Hindlimb muscle (tissue), 1 donor: ENCODE data around the gene PPP1R3G. TPM values are rescaled to one million over a fixed set of nuclear protein-coding genes. Genes with fewer than 3 reads are reported as not detected.
"Not testable (repeated sequence)": the region's sequence is repeated elsewhere in the genome, so short reads cannot be mapped to it uniquely, and the experiment has no call there.

ENCODE experiments used
- DNase-seq: peaks from one replicate; pipeline ENCODE4 v3.0.0-alpha.2; 2013
- polyA plus RNA-seq: library from polyadenylated mRNA; unstranded; fragments of 120-200 nt; gene quantifications from one replicate; pipeline ENCODE4 v1.2.1, GENCODE V29; 2013; ENCODE audit not compliant: insufficient read length

The PPP1R3G gene
- polyA plus RNA-seq, 1 donor = 1.9 TPM

- no peak for DNase-seq
Measured at GRCh38 chr6:5120011-5120410, 34.9 kb downstream of the PPP1R3G start.

- not testable (repeated sequence) for DNase-seq
Measured at GRCh38 chr6:5120543-5120942, 35.4 kb downstream of the PPP1R3G start.

- DNase-seq = no peak
Measured at GRCh38 chr6:5121479-5121878, 36.3 kb downstream of the PPP1R3G start.

- no peak for DNase-seq
Measured at GRCh38 chr6:5121956-5122355, 36.8 kb downstream of the PPP1R3G start.

- no peak for DNase-seq
Measured at GRCh38 chr6:5122504-5123112, 37.5 kb downstream of the PPP1R3G start.

GRCh38 chr6:5123296-5124143 is 38.4 kb downstream of the PPP1R3G start:
- peak; percentile 37 for DNase-seq

- no peak for DNase-seq
Measured at GRCh38 chr6:5124526-5124925, 39.4 kb downstream of the PPP1R3G start.

GRCh38 chr6:5125152-5126006 is 40.2 kb downstream of the PPP1R3G start:
- DNase-seq = no peak

GRCh38 chr6:5126214-5126613 is 41.1 kb downstream of the PPP1R3G start:
- no peak for DNase-seq

GRCh38 chr6:5127106-5127687 is 42.1 kb downstream of the PPP1R3G start:
- DNase-seq = no peak

- no peak for DNase-seq
Measured at GRCh38 chr6:5128351-5128750, 43.2 kb downstream of the PPP1R3G start.

GRCh38 chr6:5130135-5130866 is 45.2 kb downstream of the PPP1R3G start:
- no peak for DNase-seq

GRCh38 chr6:5132731-5133130 is 47.6 kb downstream of the PPP1R3G start:
- DNase-seq = peak; percentile 80

GRCh38 chr6:5133943-5134342 is 48.8 kb downstream of the PPP1R3G start:
- no peak for DNase-seq

- no peak for DNase-seq
Measured at GRCh38 chr6:5135788-5136376, 50.7 kb downstream of the PPP1R3G start.

GRCh38 chr6:5136851-5137250 is 51.7 kb downstream of the PPP1R3G start:
- no peak for DNase-seq

Other genes starting within 250 kb of the PPP1R3G start
- 13.2 TPM for gene RPP40, start 81.3 kb upstream of the PPP1R3G start, polyA plus RNA-seq
- gene LYRM4, start 175.6 kb downstream of the PPP1R3G start, polyA plus RNA-seq = 20.5 TPM
- 12.0 TPM for gene FARS2, start 176.2 kb downstream of the PPP1R3G start, polyA plus RNA-seq